GM19455 (cell line): Measurements from ENCODE around the gene SCGB3A1.

Source experiments
- ATAC-seq: cut with Tn5 transposase; IDR thresholded peaks from one replicate; pipeline ENCODE4 v1.9.1; 2021; ENCODE audit not compliant: unreplicated experiment

Gene SCGB3A1

GRCh38 chr5:180606215-180606785 is 15.0 kb upstream of the SCGB3A1 start:
- no peak for ATAC-seq

- ATAC-seq, result no peak
Measured at GRCh38 chr5:180605554-180606214, 14.4 kb upstream of the SCGB3A1 start.

- ATAC-seq, result no peak
Measured at GRCh38 chr5:180604271-180604670, 13.0 kb upstream of the SCGB3A1 start.

- no peak for ATAC-seq
Measured at GRCh38 chr5:180603076-180603594, 11.8 kb upstream of the SCGB3A1 start.

- no peak for ATAC-seq
Measured at GRCh38 chr5:180602481-180603075, 11.3 kb upstream of the SCGB3A1 start.

GRCh38 chr5:180601591-180602480 is 10.5 kb upstream of the SCGB3A1 start:
- no peak for ATAC-seq

- ATAC-seq, result no peak
Measured at GRCh38 chr5:180600554-180601041, 9.3 kb upstream of the SCGB3A1 start.

- ATAC-seq, result no peak
Measured at GRCh38 chr5:180599981-180600553, 8.8 kb upstream of the SCGB3A1 start.

GRCh38 chr5:180599590-180599914 is 8.3 kb upstream of the SCGB3A1 start:
- no peak for ATAC-seq

- no peak for ATAC-seq
Measured at GRCh38 chr5:180598797-180599589, 7.7 kb upstream of the SCGB3A1 start.

GRCh38 chr5:180598316-180598701 is 7.0 kb upstream of the SCGB3A1 start:
- ATAC-seq, result no peak

GRCh38 chr5:180596668-180597231 is 5.5 kb upstream of the SCGB3A1 start:
- ATAC-seq, result no peak

- no peak for ATAC-seq
Measured at GRCh38 chr5:180596115-180596667, 4.9 kb upstream of the SCGB3A1 start.

- no peak for ATAC-seq
Measured at GRCh38 chr5:180595381-180596114, 4.2 kb upstream of the SCGB3A1 start.

GRCh38 chr5:180595046-180595379 is 3.7 kb upstream of the SCGB3A1 start:
- ATAC-seq, result no peak

GRCh38 chr5:180594311-180595045 is 3.2 kb upstream of the SCGB3A1 start:
- no peak for ATAC-seq

- ATAC-seq, result no peak
Measured at GRCh38 chr5:180593446-180594206, 2.3 kb upstream of the SCGB3A1 start.

GRCh38 chr5:180592176-180592575 is 877 bp upstream of the SCGB3A1 start:
- ATAC-seq, result no peak
